WI38 (cell line): ENCODE results near the gene MPI.

Experiments used
- H3K4me3 ChIP-seq: 2 replicates; pipeline ENCODE4 v1.5.1; 2011; ENCODE audit warnings: low read depth, mild to moderate bottlenecking, control low read depth, low read length
- CTCF ChIP-seq: IDR thresholded peaks from 2 replicates; pipeline ENCODE4 v1.5.1; 2012; ENCODE audit warnings: low read depth, mild to moderate bottlenecking, control low read depth, low read length

MPI gene

GRCh38 chr15:74889883-74890664 lies at the start of gene MPI:
MPI (plus strand) TSS chr15:74890042; CDS start chr15:74890074, 32 bp downstream.
- TF ChIP-seq CTCF, result no peak
- peak within 1 kb of the TSS; percentile 94 for H3K4me3 ChIP-seq

- TF ChIP-seq CTCF, result no peak
- no peak overlapping the region for H3K4me3 ChIP-seq
These were observed 48.7 kb upstream of the MPI start for GRCh38 chr15:74840851-74841775.

GRCh38 chr15:74841891-74842373 lies 47.9 kb upstream of the MPI start:
- peak overlapping the region; percentile 81 for H3K4me3 ChIP-seq
- TF ChIP-seq CTCF, result no peak

GRCh38 chr15:74842581-74843444 lies 47.0 kb upstream of the MPI start, which contains the start of gene ULK3:
ULK3 (minus strand) TSS chr15:74843156; CDS start chr15:74843105, 51 bp downstream.
- peak; percentile 52 for TF ChIP-seq CTCF
- H3K4me3 ChIP-seq, result peak within 1 kb of the TSS; percentile 81

- peak overlapping the region; percentile 49 for H3K4me3 ChIP-seq
- peak; percentile 3; the same call in 1 of the 2 replicates for TF ChIP-seq CTCF
These were observed 46.4 kb upstream of the MPI start for GRCh38 chr15:74843445-74843828.

GRCh38 chr15:74843891-74844299 lies 45.9 kb upstream of the MPI start:
- H3K4me3 ChIP-seq, result no peak overlapping the region; the same call in 1 of the 2 replicates
- no peak for TF ChIP-seq CTCF
